Sigmoid colon (tissue), 7 donors: ENCODE results near the gene CHD5. TPM values are rescaled to one million over a fixed set of nuclear protein-coding genes. Genes with fewer than 3 reads are reported as not detected.

Experiments
- DNase-seq: peaks from one replicate; pipeline ENCODE4 v3.0.0-alpha.2; 2019
- H3K27ac ChIP-seq, 4 donors: fragments of 200-600 bp; sonication (generic); one replicate each; pipeline ENCODE4 v1.5.1; 2016 to 2019; ENCODE audit warnings: mild to moderate bottlenecking in 1 of 4
- H3K27me3 ChIP-seq, 3 donors: fragments of 200-600 bp; sonication (generic); one replicate each; pipeline ENCODE4 v1.5.1; 2019; ENCODE audit warnings: mild to moderate bottlenecking in 1 of 3
- H3K36me3 ChIP-seq, 4 donors: fragments of 200-600 bp; sonication (generic); one replicate each; pipeline ENCODE4 v1.5.1; 2016 to 2019
- H3K4me1 ChIP-seq, 4 donors: fragments of 200-600 bp; sonication (generic); one replicate each; pipeline ENCODE4 v1.5.1; 2017 to 2019
- H3K4me3 ChIP-seq, 4 donors: fragments of 200-600 bp; sonication (generic); one replicate each; pipeline ENCODE4 v1.5.1; 2017 to 2019; ENCODE audit warnings: mild to moderate bottlenecking in 2 of 4, moderate library complexity in 1 of 4
- H3K9me3 ChIP-seq, 4 donors: fragments of 200-600 bp in 3 of 4; sonication (generic) in 3 of 4; one replicate each; pipeline versions ENCODE4 v1.5.1 to v1.6.1; 2013 to 2019
- EP300 ChIP-seq, 4 donors: sonication (generic); formaldehyde crosslinking; IDR thresholded peaks; one replicate each; pipeline ENCODE4 v1.6.1; 2017; ENCODE audit warnings: antibody characterized with exemption in 4 of 4
- POLR2A ChIP-seq, 2 donors: fragments of 450-650 bp; IDR thresholded peaks; one replicate each; pipeline ENCODE4 v1.6.1; 2016; ENCODE audit warnings: antibody characterized with exemption in 2 of 2, mild to moderate bottlenecking in 2 of 2, moderate library complexity in 2 of 2
- POLR2AphosphoS5 ChIP-seq, 4 donors: sonication (generic); formaldehyde crosslinking; IDR thresholded peaks; one replicate each; pipeline ENCODE4 v1.6.1; 2017; ENCODE audit warnings: antibody characterized with exemption in 4 of 4
- WGBS, 2 donors: extraction: QIAGEN DNeasy Blood & Tissue Kit; methylation state at CpG; one replicate each; pipeline ENCODE4 v1.1.7; 2013; 5-methylcytosine and 5-hydroxymethylcytosine counted together
- intact Hi-C: fragments of 100-400 bp; cut with DNase I; formaldehyde crosslinking; loops from one replicate; pipeline ENCODE4 v1.15.1; 2023
- polyA plus RNA-seq, 3 donors: library from polyadenylated mRNA; stranded (reverse); fragments of 200-250 nt; gene quantifications; one replicate each; pipeline ENCODE4 v1.2.3, GENCODE V29; 2013
- total RNA-seq, 4 donors: library from RNA; depleted of rRNA; stranded (reverse); fragments of >200 nt; gene quantifications; one replicate each; pipeline ENCODE4 v1.1.0, GENCODE V29; 2016
- TF ChIP-seq, protein P1 (sequence below), 4 experiments: fragments of 450-650 bp in 3 of 4; fragments of 200-600 bp in 1 of 4; IDR thresholded peaks; one replicate each; pipeline ENCODE4 v1.5.1; 2016 to 2019; ENCODE audit warnings: antibody characterized with exemption in 4 of 4, mild to moderate bottlenecking in 3 of 4, moderate library complexity in 2 of 4
- donor health status: healthy with polysubstance abuse.
- donor health status: Bipolar disorder and iron deficiency.
- donor health status: healthy.

CHD5 gene
- total and polyA plus RNA-seq, 7 donors: 0.49 to 2.8 (median 1.4) TPM; not detected in 2

DNA sequence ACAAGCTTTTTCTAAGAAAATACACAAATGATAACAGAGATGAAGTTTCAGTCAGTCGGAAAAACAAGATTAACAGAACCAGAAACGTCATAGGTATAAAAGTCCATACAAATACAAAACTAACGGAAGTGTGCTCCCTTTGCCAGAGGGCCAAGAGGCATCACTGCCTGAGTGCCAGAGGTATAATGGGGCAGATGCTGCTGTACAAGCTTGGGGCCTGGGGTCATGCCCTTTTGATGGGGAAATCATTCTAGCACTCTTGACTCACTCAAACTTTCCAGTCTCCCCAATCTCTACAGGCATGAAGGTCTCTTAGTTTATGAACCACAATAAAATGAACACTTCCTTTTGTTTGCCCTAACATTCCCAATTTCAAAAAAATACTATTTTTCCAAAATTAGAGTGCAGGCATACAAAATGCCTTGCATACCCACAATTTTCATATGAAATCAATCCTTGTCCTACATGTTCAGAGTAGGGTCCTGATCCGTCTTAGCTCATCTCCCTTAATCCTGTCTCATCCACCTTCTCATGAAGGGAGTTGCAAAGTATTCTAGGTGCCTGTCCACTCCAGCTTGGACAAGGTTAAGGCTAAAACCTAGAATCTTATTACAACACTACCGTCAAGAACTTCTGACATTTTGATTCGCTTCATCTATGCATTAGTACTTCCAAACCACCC, 17.8 kb upstream of the CHD5 start:
- H3K9me3 ChIP-seq: no peaks in the 10 kb centered on the region

DNA sequence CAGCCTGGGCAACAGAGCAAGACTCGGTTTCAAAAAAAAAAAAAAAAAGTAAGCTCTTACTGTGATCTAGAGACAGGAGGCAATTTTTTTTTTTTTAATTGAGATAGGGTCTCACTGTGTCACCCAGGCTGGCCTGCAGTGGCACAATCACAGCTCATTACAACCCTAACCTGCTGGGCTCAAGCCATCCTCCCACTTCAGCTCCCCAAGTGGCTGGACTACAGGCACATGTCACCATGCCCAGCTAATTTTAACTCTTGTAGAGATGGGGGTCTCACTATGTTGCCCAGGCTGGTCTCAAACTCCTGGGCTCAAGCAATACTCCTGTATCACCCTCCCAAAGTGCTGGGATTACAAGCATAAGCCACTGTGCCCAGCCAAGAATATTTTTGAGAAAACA, 11.8 kb upstream of the CHD5 start:
- Histone ChIP-seq H3K4me1 (peaks cover 0 to 5% (median 1%) of the 10 kb centered on the region in 4 donors), H3K36me3 (peaks cover 27 to 96% (median 57%) of the 10 kb centered on the region in 4 donors), H3K27me3 (no peaks in the 10 kb centered on the region), H3K4me3 (no peak overlapping the region), H3K27ac (no peak overlapping the region), H3K9me3 (no peaks in the 10 kb centered on the region)
- intact Hi-C loops: no loop called here
- TF ChIP-seq POLR2AphosphoS5 (IDR thresholded peaks at IDR 0.05) (no peak), POLR2A (IDR thresholded peaks at IDR 0.05) (no peak), EP300 (IDR thresholded peaks at IDR 0.05) (no peak)
- TF ChIP-seq, protein P1, sequence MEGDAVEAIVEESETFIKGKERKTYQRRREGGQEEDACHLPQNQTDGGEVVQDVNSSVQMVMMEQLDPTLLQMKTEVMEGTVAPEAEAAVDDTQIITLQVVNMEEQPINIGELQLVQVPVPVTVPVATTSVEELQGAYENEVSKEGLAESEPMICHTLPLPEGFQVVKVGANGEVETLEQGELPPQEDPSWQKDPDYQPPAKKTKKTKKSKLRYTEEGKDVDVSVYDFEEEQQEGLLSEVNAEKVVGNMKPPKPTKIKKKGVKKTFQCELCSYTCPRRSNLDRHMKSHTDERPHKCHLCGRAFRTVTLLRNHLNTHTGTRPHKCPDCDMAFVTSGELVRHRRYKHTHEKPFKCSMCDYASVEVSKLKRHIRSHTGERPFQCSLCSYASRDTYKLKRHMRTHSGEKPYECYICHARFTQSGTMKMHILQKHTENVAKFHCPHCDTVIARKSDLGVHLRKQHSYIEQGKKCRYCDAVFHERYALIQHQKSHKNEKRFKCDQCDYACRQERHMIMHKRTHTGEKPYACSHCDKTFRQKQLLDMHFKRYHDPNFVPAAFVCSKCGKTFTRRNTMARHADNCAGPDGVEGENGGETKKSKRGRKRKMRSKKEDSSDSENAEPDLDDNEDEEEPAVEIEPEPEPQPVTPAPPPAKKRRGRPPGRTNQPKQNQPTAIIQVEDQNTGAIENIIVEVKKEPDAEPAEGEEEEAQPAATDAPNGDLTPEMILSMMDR (IDR thresholded peaks at IDR 0.05): no peak
- WGBS, 2 donors: 91 to 100% methylated on average over 1 of the region's 1 CpG
- DNase-seq: no peak

More for the DNA sequence above, 17.8 kb upstream of the CHD5 start:
- Histone ChIP-seq H3K4me1 (peaks cover 0 to 32% (median 28%) of the 10 kb centered on the region in 4 donors), H3K36me3 (peaks cover 16 to 46% (median 30%) of the 10 kb centered on the region in 4 donors), H3K27me3 (no peaks in the 10 kb centered on the region), H3K27ac (no peak overlapping the region), H3K4me3 (peak overlapping the region in 3 of 4 donors; percentile 100)
- intact Hi-C loops: loop anchor here (2.0 to 5.0 kb wide), 2 partner anchors 37 to 206 kb away; partner anchors contain the start of genes ICMT and NPHP4
- DNase-seq: no peak
- WGBS, 2 donors: 42 to 71% methylated on average over 6 of the region's 6 CpGs
- no peak for TF ChIP-seq POLR2AphosphoS5 (IDR thresholded peaks at IDR 0.05)

DNA sequence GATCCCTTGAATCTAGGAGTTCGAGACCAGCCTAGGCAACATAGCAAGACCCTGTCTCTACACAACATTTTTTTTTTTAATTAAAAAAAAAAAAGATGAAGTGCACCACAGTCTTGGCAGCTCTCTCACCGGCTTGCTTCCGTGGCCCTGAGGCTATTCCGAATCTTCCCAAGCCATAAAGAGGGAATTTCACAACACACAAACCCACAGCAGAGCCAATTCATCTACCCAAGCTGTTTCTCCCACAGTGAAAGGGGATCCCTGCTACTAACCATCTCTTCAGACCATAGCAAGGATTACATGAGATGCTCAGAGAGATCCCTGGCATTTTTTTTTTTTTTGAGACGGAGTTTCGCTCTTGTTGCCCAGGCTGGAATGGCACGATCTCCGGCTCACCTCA, 8.3 kb upstream of the CHD5 start:
- intact Hi-C loops: no loop called here
- DNase-seq: no peak
- peaks cover 12 to 77% (median 44%) of the 10 kb centered on the region in 4 donors for H3K36me3 ChIP-seq
- WGBS, 2 donors: 90 to 91% methylated on average over 8 of the region's 8 CpGs
- peaks cover 0 to 7% (median 3%) of the 10 kb centered on the region in 4 donors for H3K4me1 ChIP-seq
- no peaks in the 10 kb centered on the region for H3K27me3 ChIP-seq
- no peak for TF ChIP-seq POLR2A (IDR thresholded peaks at IDR 0.05)
- no peak for TF ChIP-seq EP300 (IDR thresholded peaks at IDR 0.05)
- TF ChIP-seq, protein P1 (IDR thresholded peaks at IDR 0.05): no peak
- H3K27ac ChIP-seq: no peak overlapping the region
- H3K9me3 ChIP-seq: no peaks in the 10 kb centered on the region
- H3K4me3 ChIP-seq: no peak overlapping the region

DNA sequence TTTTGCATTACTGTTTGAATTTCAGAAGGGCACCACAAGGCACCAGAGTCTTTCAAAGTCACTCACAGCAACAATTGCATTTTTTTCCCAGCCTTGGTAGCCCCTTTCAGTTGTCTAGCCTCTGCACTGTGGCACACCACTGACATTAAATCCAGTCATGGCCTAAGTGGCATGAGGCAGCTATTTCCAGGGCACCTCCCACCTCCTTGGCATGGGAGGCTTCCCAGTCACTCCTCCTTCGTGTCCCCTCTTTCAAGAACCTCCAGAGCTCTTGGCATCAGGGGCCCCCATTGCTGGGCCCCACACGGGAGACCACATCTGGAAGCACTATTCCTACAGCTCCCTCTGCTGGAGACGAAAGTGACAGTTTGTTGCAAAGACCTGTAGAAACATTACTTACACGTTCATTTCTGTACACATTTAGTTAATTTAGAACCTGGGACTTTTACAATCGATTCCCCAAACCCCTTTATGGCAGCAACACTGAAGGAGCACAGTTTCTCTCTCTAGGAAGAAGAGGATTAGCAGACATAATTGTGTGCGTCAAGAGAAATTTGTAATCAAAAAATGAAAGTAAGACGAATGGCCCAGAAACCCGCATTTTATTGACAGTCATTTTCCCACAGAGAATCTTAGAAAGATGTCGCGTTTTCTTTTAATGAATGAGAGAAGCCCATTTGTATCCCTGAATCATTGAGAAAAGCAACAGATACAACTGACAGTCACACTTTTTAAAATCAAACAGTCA, 5.7 kb upstream of the CHD5 start:
- Histone ChIP-seq H3K27ac (peak overlapping the region in 1 of 4 donors; percentile 46), H3K27me3 (peaks cover 0 to 5% (median 2%) of the 10 kb centered on the region in 3 donors), H3K4me3 (no peak overlapping the region), H3K4me1 (peaks cover 0 to 15% (median 10%) of the 10 kb centered on the region in 4 donors), H3K9me3 (no peaks in the 10 kb centered on the region), H3K36me3 (peaks cover 0 to 53% (median 25%) of the 10 kb centered on the region in 4 donors)
- intact Hi-C loops: no loop called here
- WGBS, 2 donors: 63 to 70% methylated on average over 10 of the region's 10 CpGs
- TF ChIP-seq, protein P1 (IDR thresholded peaks at IDR 0.05): peak in 1 of 4 experiments; percentile 22
- TF ChIP-seq EP300 (IDR thresholded peaks at IDR 0.05): no peak
- DNase-seq: no peak

DNA sequence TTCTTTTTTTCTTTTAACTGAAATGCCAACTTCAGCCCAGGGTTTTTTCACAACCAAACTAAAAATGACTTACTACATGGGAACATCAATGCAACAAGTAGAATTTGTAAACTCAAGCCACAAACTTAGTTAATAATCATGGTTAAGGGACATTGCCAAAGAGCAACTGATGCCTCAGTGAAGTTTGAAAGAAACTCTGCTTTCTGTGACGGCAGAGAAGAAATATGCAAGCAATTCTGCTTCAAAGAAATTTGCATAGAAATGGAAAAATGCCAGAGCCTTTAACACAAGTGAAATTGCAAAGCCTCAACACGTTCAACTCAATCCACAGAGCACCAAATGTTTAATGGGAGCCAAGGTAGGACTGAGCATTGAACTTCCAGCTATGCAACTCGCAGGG, 5.0 kb upstream of the CHD5 start:
- H3K4me1 ChIP-seq: peaks cover 0 to 20% (median 16%) of the 10 kb centered on the region in 4 donors
- no peak for DNase-seq
- WGBS, 2 donors: 78 to 81% methylated on average over 3 of the region's 3 CpGs
- intact Hi-C loops: no loop called here
- peaks cover 0 to 46% (median 19%) of the 10 kb centered on the region in 4 donors for H3K36me3 ChIP-seq
- TF ChIP-seq POLR2A (IDR thresholded peaks at IDR 0.05): no peak
- no peak for TF ChIP-seq EP300 (IDR thresholded peaks at IDR 0.05)
- TF ChIP-seq POLR2AphosphoS5 (IDR thresholded peaks at IDR 0.05): no peak
- TF ChIP-seq, protein P1 (IDR thresholded peaks at IDR 0.05): no peak
- peaks cover 0 to 12% (median 8%) of the 10 kb centered on the region in 3 donors for H3K27me3 ChIP-seq
- no peaks in the 10 kb centered on the region for H3K9me3 ChIP-seq
- H3K4me3 ChIP-seq: no peak overlapping the region
- H3K27ac ChIP-seq: peak overlapping the region in 1 of 4 donors; percentile 46
